ENCODE measurements around the gene CAST.

GRCh38 chr5:96655506-96655905 is 6.7 kb upstream of the CAST start:
- TF ChIP-seq, protein P1, sequence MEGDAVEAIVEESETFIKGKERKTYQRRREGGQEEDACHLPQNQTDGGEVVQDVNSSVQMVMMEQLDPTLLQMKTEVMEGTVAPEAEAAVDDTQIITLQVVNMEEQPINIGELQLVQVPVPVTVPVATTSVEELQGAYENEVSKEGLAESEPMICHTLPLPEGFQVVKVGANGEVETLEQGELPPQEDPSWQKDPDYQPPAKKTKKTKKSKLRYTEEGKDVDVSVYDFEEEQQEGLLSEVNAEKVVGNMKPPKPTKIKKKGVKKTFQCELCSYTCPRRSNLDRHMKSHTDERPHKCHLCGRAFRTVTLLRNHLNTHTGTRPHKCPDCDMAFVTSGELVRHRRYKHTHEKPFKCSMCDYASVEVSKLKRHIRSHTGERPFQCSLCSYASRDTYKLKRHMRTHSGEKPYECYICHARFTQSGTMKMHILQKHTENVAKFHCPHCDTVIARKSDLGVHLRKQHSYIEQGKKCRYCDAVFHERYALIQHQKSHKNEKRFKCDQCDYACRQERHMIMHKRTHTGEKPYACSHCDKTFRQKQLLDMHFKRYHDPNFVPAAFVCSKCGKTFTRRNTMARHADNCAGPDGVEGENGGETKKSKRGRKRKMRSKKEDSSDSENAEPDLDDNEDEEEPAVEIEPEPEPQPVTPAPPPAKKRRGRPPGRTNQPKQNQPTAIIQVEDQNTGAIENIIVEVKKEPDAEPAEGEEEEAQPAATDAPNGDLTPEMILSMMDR (IDR thresholded peaks at IDR 0.05; ENCODE audit: borderline replicate concordance, extremely low read depth, low read length, poor library complexity, severe bottlenecking) = no peak
- TF ChIP-seq EZH2 (IDR thresholded peaks at IDR 0.05; ENCODE audit: borderline replicate concordance, low read depth, low read length, severe bottlenecking) = no peak

All from DND-41 (cell line).